Activated T-cell treated with anti-CD3 and anti-CD28 coated beads, Interleukin-2, amount 50 U/mL, for 48 hours (primary cell): ENCODE results near the gene GBE1.
"Not testable (repeated sequence)": the region's sequence is repeated elsewhere in the genome, so short reads cannot be mapped to it uniquely, and the experiment has no call there.

Experiments
- DNase-seq, 2 experiments: peaks; one replicate each; pipeline ENCODE4 v3.0.0-alpha.2; 2020

The GBE1 gene

DNA sequence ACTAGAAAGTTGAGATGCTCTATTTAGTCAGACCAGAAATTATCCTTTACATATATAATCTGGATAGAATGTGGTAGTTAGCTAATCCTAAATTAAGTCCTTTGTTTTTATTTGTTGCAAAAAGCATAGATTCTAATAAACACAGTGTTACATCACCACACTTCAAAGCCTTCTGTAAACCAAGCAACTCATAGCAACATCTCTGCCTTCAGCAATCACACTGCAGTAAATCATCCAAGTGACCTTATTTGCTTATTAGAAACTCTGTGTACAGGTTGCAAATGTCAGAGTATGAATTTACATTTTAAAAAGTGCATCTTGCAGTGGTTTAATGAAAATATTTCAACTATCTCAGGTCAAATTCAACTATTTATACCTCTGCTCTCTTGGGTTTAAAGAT lies 242.5 kb downstream of the GBE1 start:
- DNase-seq = no peak

DNA sequence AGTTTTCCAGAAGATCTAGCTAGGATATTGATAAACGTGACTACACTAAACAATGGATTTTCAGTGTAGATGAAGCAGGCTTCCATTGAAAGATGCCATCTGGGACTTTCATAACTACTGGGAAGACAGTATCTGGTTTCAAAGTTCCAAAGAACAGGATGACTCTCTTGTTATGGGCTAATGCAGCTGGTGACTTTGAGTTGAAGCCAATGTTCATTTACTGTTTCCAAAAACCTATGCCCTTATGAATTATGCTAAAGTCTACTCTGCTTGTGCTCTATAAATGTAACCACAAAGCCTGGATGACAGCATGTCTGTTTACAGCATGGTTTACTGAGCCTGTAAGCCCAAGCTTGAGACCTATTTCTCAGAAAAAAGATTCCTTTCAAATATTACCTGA lies 245.4 kb downstream of the GBE1 start:
- no peak for DNase-seq

DNA sequence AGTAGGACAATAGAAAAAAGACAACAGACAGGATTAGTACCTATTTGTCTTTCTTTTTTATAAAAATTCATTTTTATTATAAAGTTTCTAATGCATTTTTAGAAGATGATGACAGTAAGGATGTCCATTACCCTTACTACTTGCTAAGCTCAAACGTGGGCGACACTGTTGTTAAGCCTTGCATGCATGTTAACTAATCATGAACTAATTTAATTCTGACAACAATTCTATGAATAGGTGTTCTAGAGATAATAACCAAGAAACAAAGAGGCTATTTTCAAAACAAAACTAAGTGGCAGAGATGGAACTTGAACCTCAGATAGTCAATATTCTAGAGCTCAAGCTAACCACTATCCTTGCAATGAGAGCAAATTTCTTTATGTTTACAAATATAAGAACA lies 247.9 kb downstream of the GBE1 start:
- no peak for DNase-seq

DNA sequence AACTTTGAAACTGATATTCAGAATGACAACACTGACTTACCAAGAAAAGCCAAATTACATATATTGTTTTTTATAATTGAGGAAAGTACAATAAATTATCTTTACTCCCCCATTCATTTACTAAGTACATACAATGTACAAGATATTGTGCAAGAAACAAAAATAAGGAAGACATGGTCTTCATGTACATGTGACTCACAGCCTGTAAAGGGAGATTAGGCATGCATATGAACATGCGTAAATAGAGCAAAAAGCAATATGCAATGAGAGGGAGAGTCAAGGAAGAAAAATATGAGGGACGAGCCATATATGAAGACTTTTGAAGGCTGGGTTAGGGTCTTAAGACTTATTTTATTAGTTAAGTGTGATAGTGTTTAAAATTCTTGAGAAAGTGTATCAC lies 258.4 kb downstream of the GBE1 start:
- DNase-seq = no peak

DNA sequence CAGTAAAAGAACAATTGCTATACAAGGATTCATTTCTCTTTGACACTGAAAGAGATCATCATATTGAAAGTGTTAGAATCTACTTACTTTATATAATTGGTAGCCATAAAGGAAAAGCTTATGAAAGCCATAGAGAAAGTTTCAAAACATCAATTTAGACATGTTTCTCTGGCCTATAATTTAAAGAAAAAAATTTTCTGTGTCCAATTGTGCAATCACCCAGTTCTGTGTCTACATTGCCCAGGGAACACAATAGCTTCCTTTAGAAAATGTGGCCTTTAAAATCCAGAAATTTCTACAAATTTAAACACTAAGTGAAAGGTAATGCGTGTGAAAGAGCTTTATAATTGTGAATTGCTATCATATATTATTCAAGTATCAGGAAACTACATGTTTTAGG lies 259.2 kb downstream of the GBE1 start:
- no peak for DNase-seq

DNA sequence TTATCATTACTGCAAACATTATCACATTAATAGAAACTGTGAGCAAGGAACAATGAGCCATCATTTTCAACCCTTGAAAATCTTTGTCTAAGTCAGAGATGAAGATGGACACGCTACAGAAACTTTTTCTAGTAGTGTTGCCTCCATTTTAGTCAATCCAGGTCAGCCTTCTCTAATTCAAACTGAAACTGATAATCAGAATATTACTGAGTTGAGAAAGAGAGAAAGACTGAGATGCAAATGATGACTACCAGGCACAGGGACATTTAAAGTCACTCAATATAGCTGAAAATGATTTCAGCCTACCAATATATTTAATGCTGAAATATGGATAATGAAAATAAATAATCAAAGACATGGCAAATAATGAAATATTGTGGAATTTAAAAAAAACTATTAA lies 261.4 kb downstream of the GBE1 start:
- DNase-seq = no peak

DNA sequence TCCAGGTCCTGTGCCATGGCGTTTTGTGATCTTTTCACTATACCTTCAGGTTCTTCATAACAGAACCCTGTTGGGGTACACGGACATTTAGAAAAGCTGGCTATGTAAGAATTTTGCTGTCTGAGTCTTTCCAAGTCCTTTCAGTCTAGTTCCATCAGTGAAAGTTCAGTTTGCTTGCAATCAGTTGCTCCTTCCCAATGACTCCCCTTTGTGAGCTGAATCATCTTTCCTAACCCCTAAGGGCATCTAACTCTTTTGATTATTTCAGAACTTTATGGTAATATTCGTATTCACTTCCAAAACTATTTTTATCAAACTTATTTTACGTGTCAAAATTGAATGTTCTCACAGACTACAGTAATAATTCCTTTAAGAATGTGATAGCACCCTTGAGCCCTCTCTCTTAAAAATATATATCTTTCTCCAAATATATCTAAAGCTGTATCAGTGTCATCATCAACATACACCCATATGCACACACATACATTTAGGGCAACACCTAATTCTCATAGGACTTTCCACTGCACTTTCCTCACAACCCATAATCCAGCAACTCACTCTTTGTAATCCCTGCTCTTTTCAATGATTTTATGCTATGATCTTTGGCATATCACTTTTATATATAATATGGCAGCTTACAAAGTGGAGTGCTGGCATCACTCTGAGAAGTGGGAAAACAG lies 263.7 kb downstream of the GBE1 start:
- DNase-seq = no peak

DNA sequence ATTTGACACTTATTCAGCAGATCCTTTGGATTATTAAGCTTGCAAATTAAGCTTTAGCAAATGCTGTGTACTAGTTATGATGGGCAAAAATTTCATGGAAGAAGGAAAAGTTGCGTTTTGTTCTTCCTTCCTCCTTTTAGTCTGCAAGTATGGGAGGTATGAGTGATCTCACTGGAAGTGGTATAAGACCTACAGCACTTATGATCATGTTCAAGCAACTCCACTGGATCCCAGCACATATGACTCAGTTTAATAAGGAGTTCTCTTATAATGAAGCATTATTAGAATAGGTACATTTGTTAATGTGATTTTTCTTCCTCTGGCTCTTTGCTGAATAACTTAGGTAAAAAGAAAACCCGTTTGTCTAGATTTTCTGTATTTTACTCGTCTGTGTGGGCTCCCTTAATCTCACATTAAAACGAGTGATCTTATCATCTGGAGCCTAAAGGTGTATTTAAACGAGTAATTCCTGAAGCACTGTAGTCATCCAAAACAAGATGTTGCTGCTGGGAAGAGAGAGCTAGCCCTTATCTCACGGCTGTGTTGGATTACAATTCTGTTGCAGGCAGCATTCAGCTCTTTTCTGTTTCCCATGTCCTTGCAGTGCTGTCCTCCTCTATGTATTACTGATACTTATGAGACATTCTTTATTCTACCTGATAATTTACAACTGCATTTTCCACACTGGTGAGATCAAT lies 264.9 kb downstream of the GBE1 start:
- no peak for DNase-seq

DNA sequence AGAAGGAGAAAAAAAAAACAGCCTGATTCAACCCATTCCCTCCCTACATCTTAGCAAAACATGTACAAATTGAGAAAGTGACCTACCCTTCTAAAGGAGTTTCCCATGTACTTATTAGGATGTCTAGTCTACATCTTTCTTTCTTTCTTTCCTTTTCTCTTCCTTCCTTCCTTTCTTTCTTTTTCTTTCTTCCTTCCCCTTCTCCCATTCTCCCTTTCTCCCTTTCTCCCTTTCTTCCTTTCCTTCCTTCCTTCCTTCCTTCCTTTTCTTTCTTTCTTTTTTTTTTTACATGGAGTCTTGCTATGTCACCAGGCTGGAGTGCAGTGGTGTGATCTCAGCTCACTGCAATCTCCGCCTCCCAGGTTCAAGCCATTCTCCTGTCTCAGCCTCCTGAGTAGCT lies 269.0 kb downstream of the GBE1 start:
- not testable (repeated sequence) for DNase-seq

DNA sequence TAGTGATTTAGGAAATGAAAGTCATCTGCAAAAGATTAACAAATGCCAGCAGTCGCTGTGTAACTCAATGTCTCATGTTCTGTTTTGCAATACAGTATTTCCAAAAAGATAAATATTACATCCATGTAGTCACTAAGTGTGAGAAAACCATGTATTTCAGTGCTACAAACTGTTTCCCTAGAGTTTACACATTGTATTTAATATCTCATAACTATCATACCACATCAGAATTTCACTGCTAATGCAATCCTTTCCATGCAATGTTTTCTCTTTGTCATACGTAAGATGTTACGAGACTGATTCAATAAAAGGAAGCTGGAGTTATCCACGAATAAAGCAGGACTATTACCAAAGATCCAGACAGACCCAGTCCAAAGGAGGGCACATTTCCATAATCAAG lies 269.4 kb downstream of the GBE1 start:
- no peak for DNase-seq

DNA sequence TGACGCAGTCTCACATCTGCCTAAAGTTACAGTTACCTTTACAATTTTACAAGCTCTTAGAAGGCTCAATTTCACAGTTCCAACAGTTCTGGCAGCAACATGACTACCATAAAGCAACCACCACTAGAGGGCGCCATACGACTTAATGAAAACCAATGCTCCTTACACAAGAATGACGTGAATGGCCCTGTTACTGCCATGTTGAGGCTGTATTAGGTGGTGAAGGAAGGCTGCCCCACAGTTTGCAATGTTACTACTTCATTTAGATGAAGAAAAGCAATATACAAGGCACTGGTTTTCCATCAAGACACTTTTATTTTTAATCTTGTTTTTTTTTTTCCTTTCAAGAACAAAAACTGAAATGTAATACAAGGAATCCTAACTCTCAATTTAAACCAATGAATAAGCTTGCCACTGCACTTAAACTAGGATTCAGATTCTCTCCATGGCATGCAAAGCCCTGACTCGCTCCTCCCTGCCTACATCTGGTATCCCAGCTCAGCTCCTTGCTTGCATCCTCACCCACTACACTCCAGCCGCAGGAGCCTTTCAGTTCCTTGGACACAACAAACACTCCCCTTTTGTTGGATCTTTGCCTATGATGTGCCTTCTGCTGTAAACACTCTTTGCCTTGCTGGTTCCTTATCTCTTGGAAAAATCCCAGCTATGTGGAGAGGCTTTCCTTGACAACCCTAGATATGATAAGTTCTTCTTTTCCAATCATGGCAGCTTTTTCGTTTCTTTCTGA lies 270.7 kb downstream of the GBE1 start:
- DNase-seq = peak; percentile 77 to 80

DNA sequence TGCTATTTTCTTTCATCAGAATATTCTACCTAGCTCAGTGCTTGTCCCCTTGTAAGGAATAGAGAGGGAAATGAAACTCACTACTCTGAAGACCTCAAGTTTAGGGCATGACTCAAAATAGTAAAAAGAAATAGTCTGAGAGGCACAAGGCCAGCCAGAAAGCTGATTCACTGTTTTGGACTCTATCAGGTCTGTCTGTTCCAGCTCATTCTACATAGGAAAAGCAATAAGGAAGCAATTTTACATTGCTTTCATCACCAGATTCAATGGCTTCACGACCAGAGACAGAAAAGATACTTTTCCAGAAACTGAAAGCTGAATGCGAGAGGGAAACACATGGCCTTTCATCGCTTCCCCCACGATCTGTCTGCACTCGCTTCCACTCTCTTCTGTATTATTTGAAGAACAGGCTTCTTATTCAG lies 276.0 kb downstream of the GBE1 start:
- DNase-seq = no peak

DNA sequence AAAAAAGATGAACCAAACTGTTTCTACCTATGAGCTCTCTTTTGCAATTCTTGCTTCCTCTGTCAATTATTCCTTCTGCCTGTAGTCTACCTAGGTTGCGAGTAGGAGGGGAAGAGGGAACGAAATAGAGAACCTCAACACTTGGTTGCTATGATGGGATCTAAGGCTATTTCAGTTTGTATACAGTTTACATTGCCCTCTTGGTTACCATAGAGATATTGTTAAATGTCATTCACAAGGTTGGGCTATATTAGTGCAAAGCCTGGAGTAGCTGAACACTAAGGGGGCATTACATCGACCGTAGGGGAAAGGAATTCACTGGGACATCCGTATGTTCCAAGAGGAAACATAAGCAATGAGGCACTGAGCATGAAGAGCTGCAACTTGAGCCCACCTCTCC lies 276.9 kb downstream of the GBE1 start:
- no peak for DNase-seq

DNA sequence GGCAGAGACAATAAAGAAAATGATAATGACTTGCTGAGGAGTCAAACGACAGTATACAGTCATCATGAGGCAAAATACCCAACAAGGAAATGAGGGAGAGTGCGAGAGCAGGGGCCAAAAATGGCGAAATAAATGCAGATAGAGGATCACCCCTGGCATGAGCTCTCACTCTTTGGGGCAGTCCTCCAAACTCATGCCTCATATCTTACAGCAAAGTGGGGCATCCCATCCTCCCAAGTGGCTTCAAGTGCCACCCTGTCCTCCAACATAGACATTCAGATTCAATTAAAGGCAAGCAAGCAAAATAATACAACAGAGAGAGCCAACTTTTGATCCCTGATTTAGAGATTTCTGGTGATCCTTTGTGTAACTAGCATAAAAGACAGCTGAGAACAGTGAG lies 278.4 kb downstream of the GBE1 start:
- DNase-seq = no peak

DNA sequence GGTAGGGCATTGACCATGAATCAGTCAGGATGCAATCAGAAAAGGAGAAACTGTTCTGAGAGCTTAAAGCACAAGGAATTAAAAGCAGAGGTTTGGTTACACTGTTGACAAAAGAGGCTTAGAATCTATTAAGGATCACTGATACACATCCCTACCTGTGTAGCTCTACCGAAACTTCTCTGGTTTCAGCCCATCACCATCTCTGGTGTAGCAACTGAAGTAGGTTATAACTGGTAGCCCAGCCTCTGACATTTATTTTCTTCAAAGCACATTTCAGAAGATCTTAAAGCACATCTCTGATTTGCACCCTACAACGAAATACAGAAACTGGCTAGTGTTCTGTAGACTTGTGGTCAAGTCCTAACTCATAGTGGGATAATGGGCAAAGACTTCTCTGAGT lies 283.7 kb downstream of the GBE1 start:
- DNase-seq = no peak

DNA sequence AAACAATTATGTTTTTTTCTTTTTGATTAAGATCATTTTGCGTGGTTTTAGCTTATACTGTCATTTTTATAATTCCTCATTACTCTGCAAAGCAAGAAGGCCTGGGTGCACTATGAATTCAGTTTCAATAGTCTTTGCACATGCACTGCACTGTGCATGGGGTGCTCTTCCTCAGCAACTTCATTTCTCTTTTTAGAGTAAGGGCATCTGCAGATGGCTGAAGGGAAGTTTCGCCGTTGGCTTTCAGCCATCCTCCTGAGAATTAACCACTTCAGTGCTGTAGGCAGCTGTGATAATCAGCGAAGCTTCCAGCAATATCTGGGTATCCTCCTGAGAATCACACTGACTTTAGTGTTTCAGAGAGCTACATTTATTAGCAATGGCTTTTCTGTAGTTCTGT lies 284.8 kb downstream of the GBE1 start:
- DNase-seq = no peak

DNA sequence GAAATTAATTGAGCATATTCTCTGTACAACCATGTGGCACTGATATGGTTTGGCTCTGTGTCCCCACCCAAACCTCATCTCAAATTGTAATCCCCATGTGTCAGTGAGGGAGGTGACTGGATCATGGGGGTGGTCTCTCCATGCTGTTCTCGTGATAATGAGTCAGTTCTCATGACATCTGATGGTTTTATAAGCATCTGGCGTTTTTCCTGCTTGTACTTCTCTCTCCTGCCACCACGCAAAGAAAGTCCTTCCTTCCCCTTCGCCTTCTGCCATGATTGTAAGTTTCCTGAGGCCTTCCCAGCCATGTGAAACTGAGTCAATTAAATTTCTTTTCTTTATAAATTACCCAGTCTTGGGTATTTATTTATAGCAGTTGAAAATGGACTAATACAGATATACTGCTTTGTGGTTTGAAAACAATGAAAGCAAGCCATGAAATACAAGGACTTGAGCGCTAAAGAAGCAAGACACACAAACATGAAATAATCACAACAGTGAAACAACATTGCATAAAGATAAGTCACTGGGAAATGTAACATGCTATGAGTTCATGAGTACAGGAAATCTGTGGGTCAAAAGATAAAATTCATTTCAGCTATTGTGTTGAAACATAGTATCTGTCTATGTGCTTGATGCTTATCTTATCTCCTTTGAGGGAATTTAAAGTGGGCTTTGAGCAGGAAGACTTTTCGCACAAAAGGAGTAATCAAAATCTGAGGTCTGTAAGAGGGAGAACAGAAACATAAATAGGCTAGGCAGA lies 288.7 kb downstream of the GBE1 start:
- DNase-seq = no peak

DNA sequence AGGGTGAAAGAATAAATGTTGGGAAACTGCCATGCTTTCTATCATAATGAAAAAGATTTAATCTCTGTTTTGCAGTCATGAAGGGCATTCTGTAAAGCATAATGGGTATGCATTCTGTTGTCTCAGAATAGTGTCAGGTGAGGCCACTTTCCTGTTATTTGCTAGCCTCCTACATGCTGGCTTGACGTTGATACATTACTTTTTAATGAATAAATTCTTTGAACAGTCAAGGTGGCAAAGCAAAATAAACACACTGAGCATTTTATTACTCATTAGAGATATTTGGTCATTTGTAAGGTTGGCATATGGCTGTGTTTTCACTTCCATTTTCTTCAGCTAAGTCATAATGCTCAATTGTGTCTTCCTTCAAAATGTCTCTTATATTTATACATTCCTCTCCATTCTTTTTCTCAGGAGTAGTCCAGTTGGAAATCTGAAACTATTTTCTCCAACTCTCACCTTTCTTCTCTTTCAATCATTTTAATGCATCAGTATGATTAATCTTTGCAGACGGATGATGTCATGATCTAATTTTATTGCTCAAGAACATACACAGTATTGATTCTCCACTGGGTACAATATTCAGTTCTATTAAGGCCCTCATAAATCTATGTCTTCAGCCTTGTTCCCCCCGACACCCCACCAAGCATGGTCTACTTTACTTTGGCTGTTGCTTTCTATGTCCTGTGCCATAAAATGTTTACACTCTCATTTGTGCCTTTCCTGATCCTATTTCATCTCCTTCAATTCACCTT lies 290.7 kb downstream of the GBE1 start:
- DNase-seq = no peak

DNA sequence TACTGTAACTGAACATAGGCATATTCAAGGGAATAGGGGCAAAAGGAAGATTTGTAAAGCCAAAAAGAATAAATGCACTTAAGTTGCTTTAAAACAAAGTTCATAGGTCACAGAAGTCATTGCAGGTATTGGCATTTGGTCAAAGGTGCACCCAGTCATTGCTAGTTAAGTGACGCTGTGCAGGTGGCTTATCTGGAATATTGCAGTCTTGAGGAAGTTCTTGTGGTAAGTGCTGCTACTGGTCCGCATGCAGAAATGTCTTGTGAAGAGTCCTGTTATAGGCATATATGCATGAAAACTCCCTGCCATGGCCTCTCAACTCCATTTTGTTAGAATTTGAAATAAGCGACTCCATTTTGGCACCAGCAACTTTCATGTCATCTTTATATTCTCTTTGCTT lies 293.1 kb downstream of the GBE1 start:
- DNase-seq = no peak

DNA sequence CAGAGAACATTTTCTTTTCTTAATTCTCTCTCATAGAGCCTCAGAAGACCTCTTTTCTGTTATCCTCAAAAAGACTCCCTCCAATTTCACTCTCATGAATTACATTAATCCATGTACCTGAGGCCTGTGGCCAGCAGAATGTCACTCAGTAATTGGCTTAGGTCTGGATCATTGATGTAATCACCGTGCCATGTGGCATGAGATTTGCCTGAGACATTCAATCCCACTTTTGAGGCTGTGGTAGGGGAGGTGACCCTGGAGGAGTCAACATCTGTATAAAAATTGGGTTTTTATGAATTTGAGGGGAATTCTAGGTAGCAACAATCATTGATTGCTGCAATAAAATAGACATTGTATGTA lies 295.3 kb downstream of the GBE1 start:
- no peak for DNase-seq

DNA sequence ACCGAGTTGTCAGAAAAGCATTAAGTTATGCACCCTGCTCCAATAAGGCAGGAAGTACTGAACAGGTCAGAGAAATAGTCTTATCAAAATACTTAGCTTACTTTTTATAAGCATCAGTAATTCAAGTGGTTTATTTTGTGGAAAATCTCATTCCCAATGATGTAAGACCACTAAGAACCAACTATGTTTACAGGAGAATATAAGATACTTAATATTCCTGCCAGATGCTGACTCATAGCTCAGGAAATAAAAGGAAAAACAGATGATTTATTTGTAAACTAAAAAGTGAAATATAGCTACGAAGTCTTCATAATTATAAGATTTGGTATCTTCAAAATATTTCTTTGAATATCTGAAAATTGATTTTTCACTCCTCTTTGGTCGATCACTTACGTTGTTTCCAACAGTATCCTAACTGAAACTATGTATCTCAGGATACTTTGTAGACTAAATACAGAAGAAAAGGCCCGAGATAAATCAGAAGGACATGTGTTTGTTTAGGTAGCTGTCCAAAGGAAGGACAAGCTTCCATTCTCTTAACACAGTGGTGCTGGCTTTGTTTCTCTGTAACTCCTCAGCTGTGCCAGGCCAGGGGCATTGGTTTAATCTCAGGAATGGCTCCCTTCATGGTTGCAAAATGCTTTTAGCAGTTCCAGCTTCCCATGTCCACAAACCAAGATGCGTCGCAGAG lies 295.8 kb downstream of the GBE1 start:
- no peak for DNase-seq

DNA sequence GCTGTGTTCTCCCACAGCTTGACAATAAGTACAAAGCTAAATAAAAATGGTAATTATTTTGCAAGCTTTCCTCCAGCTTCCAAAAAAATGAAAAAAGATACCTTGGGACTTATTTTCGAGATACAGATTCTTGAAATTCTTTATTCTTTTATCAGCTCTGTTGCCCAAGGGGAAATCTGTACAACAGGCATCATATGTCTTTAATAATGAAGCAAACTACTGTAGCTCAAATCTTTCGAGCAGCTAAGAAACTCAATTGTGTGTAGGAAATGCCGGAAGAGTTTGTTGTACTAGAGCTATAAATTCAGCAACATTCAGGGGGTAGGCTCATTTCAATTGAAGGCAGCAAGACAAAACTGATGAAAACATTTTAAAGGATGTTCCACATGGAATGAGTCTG lies 297.7 kb downstream of the GBE1 start:
- no peak for DNase-seq
